GM12801 (cell line): ENCODE data around the gene PMFBP1.

Experiments used
- CTCF ChIP-seq: IDR thresholded peaks from one replicate; pipeline ENCODE4 v1.5.1; 2011; ENCODE audit warnings: control low read depth; ENCODE audit not compliant: insufficient read length; ENCODE audit errors: extremely low read depth

The PMFBP1 gene

GRCh38 chr16:72198021-72198711 is 26.2 kb upstream of the PMFBP1 start:
- no peak for TF ChIP-seq CTCF

- no peak for TF ChIP-seq CTCF
These were observed 25.6 kb upstream of the PMFBP1 start for GRCh38 chr16:72197545-72197944.

- TF ChIP-seq CTCF, result no peak
These were observed 23.7 kb upstream of the PMFBP1 start for GRCh38 chr16:72195609-72196008.

- TF ChIP-seq CTCF, result no peak
These were observed 19.6 kb upstream of the PMFBP1 start for GRCh38 chr16:72191551-72191950.

GRCh38 chr16:72189865-72190371 is 18.0 kb upstream of the PMFBP1 start:
- no peak for TF ChIP-seq CTCF

- no peak for TF ChIP-seq CTCF
These were observed 16.6 kb upstream of the PMFBP1 start for GRCh38 chr16:72188541-72188940.

- no peak for TF ChIP-seq CTCF
These were observed 15.6 kb upstream of the PMFBP1 start for GRCh38 chr16:72187551-72187950.
